Measurements from ENCODE around the gene CFAP20DC. TPM values are rescaled to one million over a fixed set of nuclear protein-coding genes. Genes with fewer than 3 reads are reported as not detected.

The CFAP20DC gene
- total RNA-seq, 5 donors from 2014 or later (not counting 1 experiment from before 2014, with no cell fraction given) = 0.26 to 0.51 (median 0.28) TPM; not detected in 2

- Histone ChIP-seq H3K27me3 (replicated peaks in 1 of 2; ENCODE audit: control insufficient read depth in 2 of 2, extremely low read depth in 1 of 2, insufficient read depth in 2 of 2, low read length in 1 of 2) (peaks cover 0 to 3% of the 10 kb centered on the region in 2 experiments), H3K36me3 (ENCODE audit: control insufficient read depth in 2 of 2, extremely low read depth in 1 of 2, insufficient read depth in 1 of 2, low read length in 1 of 2) (no peaks in the 10 kb centered on the region), H3K4me3 (ENCODE audit: control insufficient read depth in 1 of 2, extremely low read depth in 1 of 2, low read length in 1 of 2) (no peak overlapping the region), H3K27ac (ENCODE audit: low read length) (no peak overlapping the region), H3K4me1 (ENCODE audit: control insufficient read depth in 1 of 2, extremely low read depth in 1 of 2, insufficient read depth in 2 of 2, low read length in 2 of 2) (no peaks in the 10 kb centered on the region), H3K9me3 (no peaks in the 10 kb centered on the region)
- Mint-ChIP-seq H3K27me3 (peaks cover 1 to 6% of the 10 kb centered on the region in 2 donors), H3K9me3 (peaks cover 0 to 3% (median 0%) of the 10 kb centered on the region in 3 donors), H3K27ac (no peak overlapping the region), H3K36me3 (no peaks in the 10 kb centered on the region), H3K4me3 (no peak overlapping the region), H3K4me1 (no peaks in the 10 kb centered on the region)
- no peak for DNase-seq
- POLR2A ChIA-PET = no interaction called here
- CTCF ChIA-PET = no interaction called here
- WGBS (ENCODE audit: insufficient coverage) = 100% methylated on average over 3 of the region's 3 CpGs
- no peak for ATAC-seq (replicated peaks in 1 of 4)
Measured at GRCh38 chr3:58793938-58794337, 255.9 kb downstream of the CFAP20DC start.

- no peaks in the 10 kb centered on the region for H3K36me3 ChIP-seq (ENCODE audit: control insufficient read depth in 2 of 2, extremely low read depth in 1 of 2, insufficient read depth in 1 of 2, low read length in 1 of 2)
- WGBS (ENCODE audit: insufficient coverage) = 83% methylated on average over 1 of the region's 2 CpGs
- peaks cover 1 to 6% of the 10 kb centered on the region in 2 donors for H3K27me3 Mint-ChIP-seq
- peaks cover 0 to 3% (median 0%) of the 10 kb centered on the region in 3 donors for H3K9me3 Mint-ChIP-seq
- no peaks in the 10 kb centered on the region for H3K9me3 ChIP-seq
- H3K4me1 Mint-ChIP-seq = no peaks in the 10 kb centered on the region
- H3K27me3 ChIP-seq (replicated peaks in 1 of 2; ENCODE audit: control insufficient read depth in 2 of 2, extremely low read depth in 1 of 2, insufficient read depth in 2 of 2, low read length in 1 of 2) = peaks cover 0 to 3% of the 10 kb centered on the region in 2 experiments
- no peaks in the 10 kb centered on the region for H3K36me3 Mint-ChIP-seq
- H3K27ac ChIP-seq (ENCODE audit: low read length) = no peak overlapping the region
- no peak overlapping the region for H3K4me3 Mint-ChIP-seq
- no peaks in the 10 kb centered on the region for H3K4me1 ChIP-seq (ENCODE audit: control insufficient read depth in 1 of 2, extremely low read depth in 1 of 2, insufficient read depth in 2 of 2, low read length in 2 of 2)
- DNase-seq (no peak), ATAC-seq (replicated peaks in 1 of 4) (no peak)
- POLR2A ChIA-PET = no interaction called here
- H3K4me3 ChIP-seq (ENCODE audit: control insufficient read depth in 1 of 2, extremely low read depth in 1 of 2, low read length in 1 of 2) = no peak overlapping the region
- no peak overlapping the region for H3K27ac Mint-ChIP-seq
- CTCF ChIA-PET = no interaction called here
Measured at GRCh38 chr3:58792921-58793451, 256.8 kb downstream of the CFAP20DC start.

- no peak overlapping the region for H3K4me3 ChIP-seq (ENCODE audit: control insufficient read depth in 1 of 2, extremely low read depth in 1 of 2, low read length in 1 of 2)
- DNase-seq (no peak), ATAC-seq (replicated peaks in 1 of 4) (no peak)
- H3K27me3 ChIP-seq (replicated peaks in 1 of 2; ENCODE audit: control insufficient read depth in 2 of 2, extremely low read depth in 1 of 2, insufficient read depth in 2 of 2, low read length in 1 of 2) = no peaks in the 10 kb centered on the region
- peaks cover 0 to 7% (median 0%) of the 10 kb centered on the region in 3 donors for H3K9me3 Mint-ChIP-seq
- no peak overlapping the region for H3K4me3 Mint-ChIP-seq
- no peaks in the 10 kb centered on the region for H3K4me1 ChIP-seq (ENCODE audit: control insufficient read depth in 1 of 2, extremely low read depth in 1 of 2, insufficient read depth in 2 of 2, low read length in 2 of 2)
- peaks cover 0 to 6% of the 10 kb centered on the region in 2 donors for H3K27me3 Mint-ChIP-seq
- no peaks in the 10 kb centered on the region for H3K36me3 ChIP-seq (ENCODE audit: control insufficient read depth in 2 of 2, extremely low read depth in 1 of 2, insufficient read depth in 1 of 2, low read length in 1 of 2)
- H3K27ac Mint-ChIP-seq = no peak overlapping the region
- no peaks in the 10 kb centered on the region for H3K36me3 Mint-ChIP-seq
- POLR2A ChIA-PET = no interaction called here
- H3K4me1 Mint-ChIP-seq = no peaks in the 10 kb centered on the region
- no peaks in the 10 kb centered on the region for H3K9me3 ChIP-seq
- H3K27ac ChIP-seq (ENCODE audit: low read length) = no peak overlapping the region
- CTCF ChIA-PET = no interaction called here
Measured at GRCh38 chr3:58789385-58789784, 260.4 kb downstream of the CFAP20DC start.

GRCh38 chr3:58784888-58785287 is 264.9 kb downstream of the CFAP20DC start:
- H3K27me3 ChIP-seq (replicated peaks in 1 of 2; ENCODE audit: control insufficient read depth in 2 of 2, extremely low read depth in 1 of 2, insufficient read depth in 2 of 2, low read length in 1 of 2) = no peaks in the 10 kb centered on the region
- no peak overlapping the region for H3K4me3 ChIP-seq (ENCODE audit: control insufficient read depth in 1 of 2, extremely low read depth in 1 of 2, low read length in 1 of 2)
- no peak for ATAC-seq (replicated peaks in 1 of 4)
- peaks cover 6 to 19% (median 10%) of the 10 kb centered on the region in 3 donors for H3K9me3 Mint-ChIP-seq
- DNase-seq = no peak
- no peak overlapping the region for H3K27ac Mint-ChIP-seq
- WGBS (ENCODE audit: insufficient coverage) = no CpG with 5 or more reads among the region's 6 CpGs
- no peak overlapping the region for H3K27ac ChIP-seq (ENCODE audit: low read length)
- no peaks in the 10 kb centered on the region for H3K4me1 Mint-ChIP-seq
- no peak overlapping the region for H3K4me3 Mint-ChIP-seq
- H3K36me3 ChIP-seq (ENCODE audit: control insufficient read depth in 2 of 2, extremely low read depth in 1 of 2, insufficient read depth in 1 of 2, low read length in 1 of 2) = no peaks in the 10 kb centered on the region
- H3K27me3 Mint-ChIP-seq = no peaks in the 10 kb centered on the region
- H3K9me3 ChIP-seq = no peaks in the 10 kb centered on the region
- H3K4me1 ChIP-seq (ENCODE audit: control insufficient read depth in 1 of 2, extremely low read depth in 1 of 2, insufficient read depth in 2 of 2, low read length in 2 of 2) = no peaks in the 10 kb centered on the region
- ChIA-PET CTCF (no interaction called here), POLR2A (no interaction called here)
- H3K36me3 Mint-ChIP-seq = no peaks in the 10 kb centered on the region

- no peak for ATAC-seq (replicated peaks in 1 of 4)
- Mint-ChIP-seq H3K4me1 (no peaks in the 10 kb centered on the region), H3K4me3 (no peak overlapping the region), H3K27me3 (no peaks in the 10 kb centered on the region), H3K27ac (no peak overlapping the region), H3K9me3 (peaks cover 10 to 24% (median 14%) of the 10 kb centered on the region in 3 donors), H3K36me3 (no peaks in the 10 kb centered on the region)
- Histone ChIP-seq H3K9me3 (no peaks in the 10 kb centered on the region), H3K4me3 (ENCODE audit: control insufficient read depth in 1 of 2, extremely low read depth in 1 of 2, low read length in 1 of 2) (no peak overlapping the region), H3K4me1 (ENCODE audit: control insufficient read depth in 1 of 2, extremely low read depth in 1 of 2, insufficient read depth in 2 of 2, low read length in 2 of 2) (no peaks in the 10 kb centered on the region), H3K27ac (ENCODE audit: low read length) (no peak overlapping the region), H3K27me3 (replicated peaks in 1 of 2; ENCODE audit: control insufficient read depth in 2 of 2, extremely low read depth in 1 of 2, insufficient read depth in 2 of 2, low read length in 1 of 2) (no peaks in the 10 kb centered on the region), H3K36me3 (ENCODE audit: control insufficient read depth in 2 of 2, extremely low read depth in 1 of 2, insufficient read depth in 1 of 2, low read length in 1 of 2) (no peaks in the 10 kb centered on the region)
- WGBS (ENCODE audit: insufficient coverage) = no CpG with 5 or more reads among the region's 4 CpGs
- ChIA-PET CTCF (no interaction called here), POLR2A (no interaction called here)
- no peak for DNase-seq
Measured at GRCh38 chr3:58784425-58784824, 265.4 kb downstream of the CFAP20DC start.

- Mint-ChIP-seq H3K4me3 (no peak overlapping the region), H3K27ac (no peak overlapping the region), H3K27me3 (no peaks in the 10 kb centered on the region), H3K36me3 (no peaks in the 10 kb centered on the region), H3K4me1 (no peaks in the 10 kb centered on the region), H3K9me3 (peaks cover 14 to 30% (median 20%) of the 10 kb centered on the region in 3 donors)
- H3K27me3 ChIP-seq (replicated peaks in 1 of 2; ENCODE audit: control insufficient read depth in 2 of 2, extremely low read depth in 1 of 2, insufficient read depth in 2 of 2, low read length in 1 of 2) = no peaks in the 10 kb centered on the region
- POLR2A ChIA-PET = no interaction called here
- H3K27ac ChIP-seq (ENCODE audit: low read length) = no peak overlapping the region
- no peaks in the 10 kb centered on the region for H3K4me1 ChIP-seq (ENCODE audit: control insufficient read depth in 1 of 2, extremely low read depth in 1 of 2, insufficient read depth in 2 of 2, low read length in 2 of 2)
- no peak overlapping the region for H3K4me3 ChIP-seq (ENCODE audit: control insufficient read depth in 1 of 2, extremely low read depth in 1 of 2, low read length in 1 of 2)
- DNase-seq (no peak), ATAC-seq (replicated peaks in 1 of 4) (no peak)
- no peaks in the 10 kb centered on the region for H3K36me3 ChIP-seq (ENCODE audit: control insufficient read depth in 2 of 2, extremely low read depth in 1 of 2, insufficient read depth in 1 of 2, low read length in 1 of 2)
- CTCF ChIA-PET = no interaction called here
- H3K9me3 ChIP-seq = peaks cover under 1% of the 10 kb centered on the region
- no CpG with 5 or more reads among the region's 2 CpGs for WGBS (ENCODE audit: insufficient coverage)
Measured at GRCh38 chr3:58783845-58784244, 266.0 kb downstream of the CFAP20DC start.

- no peaks in the 10 kb centered on the region for H3K4me1 Mint-ChIP-seq
- CTCF ChIA-PET = no interaction called here
- Histone ChIP-seq H3K36me3 (ENCODE audit: control insufficient read depth in 2 of 2, extremely low read depth in 1 of 2, insufficient read depth in 1 of 2, low read length in 1 of 2) (no peaks in the 10 kb centered on the region), H3K4me1 (ENCODE audit: control insufficient read depth in 1 of 2, extremely low read depth in 1 of 2, insufficient read depth in 2 of 2, low read length in 2 of 2) (no peaks in the 10 kb centered on the region), H3K27ac (ENCODE audit: low read length) (no peak overlapping the region), H3K27me3 (replicated peaks in 1 of 2; ENCODE audit: control insufficient read depth in 2 of 2, extremely low read depth in 1 of 2, insufficient read depth in 2 of 2, low read length in 1 of 2) (peaks cover 0 to 6% of the 10 kb centered on the region in 2 experiments), H3K9me3 (peaks cover 3% of the 10 kb centered on the region), H3K4me3 (ENCODE audit: control insufficient read depth in 1 of 2, extremely low read depth in 1 of 2, low read length in 1 of 2) (no peak overlapping the region)
- H3K4me3 Mint-ChIP-seq = no peak overlapping the region
- peaks cover 21 to 36% (median 24%) of the 10 kb centered on the region in 3 donors for H3K9me3 Mint-ChIP-seq
- no peak overlapping the region for H3K27ac Mint-ChIP-seq
- no peaks in the 10 kb centered on the region for H3K27me3 Mint-ChIP-seq
- H3K36me3 Mint-ChIP-seq = no peaks in the 10 kb centered on the region
- DNase-seq = no peak
- ATAC-seq (replicated peaks in 1 of 4) = no peak
- POLR2A ChIA-PET = no interaction called here
Measured at GRCh38 chr3:58779934-58780333, 269.9 kb downstream of the CFAP20DC start.
